GDM1 (cell line): ENCODE data around the gene SRPK3.

Source experiments
- DNase-seq: peaks from one replicate; lab custom pipeline; 2025; lab: John Stamatoyannopoulos, UW

SRPK3 gene

DNA sequence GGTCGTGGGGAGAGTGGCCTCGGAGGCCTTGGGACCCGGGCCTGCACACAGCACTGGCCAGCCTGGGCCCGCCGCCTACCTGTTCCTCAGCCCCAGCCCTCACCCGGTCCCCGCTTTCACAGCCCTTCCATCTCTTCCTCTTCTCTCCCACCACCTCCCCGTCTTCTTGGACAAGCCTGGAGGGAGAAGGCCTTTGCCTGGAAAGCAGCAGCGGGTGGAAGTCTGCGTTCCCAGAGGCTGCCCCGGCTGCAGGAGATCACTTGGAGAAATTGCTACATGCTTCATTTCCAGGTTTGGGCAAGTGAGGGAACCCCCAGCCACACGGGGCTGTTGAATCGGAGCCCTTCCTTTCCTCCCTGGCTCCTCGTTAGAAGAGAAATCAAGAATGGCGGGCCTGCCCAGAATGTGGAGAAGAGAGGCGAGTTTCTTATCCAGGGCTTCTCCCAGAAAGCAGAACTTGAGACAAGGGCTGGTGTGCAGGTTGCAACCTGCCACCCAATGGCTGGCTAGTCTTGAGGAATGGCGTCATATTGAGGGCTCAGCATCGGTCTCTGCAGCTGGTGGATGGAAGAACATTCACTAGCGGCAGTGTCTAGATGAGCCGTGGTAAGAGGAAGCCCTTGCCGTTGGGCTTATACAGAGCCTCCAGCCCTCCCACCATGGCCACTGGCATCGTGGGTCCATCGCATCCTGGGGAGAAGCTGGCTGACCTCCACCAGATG is 50.7 kb downstream of the SRPK3 start:
- DNase-seq = no peak

DNA sequence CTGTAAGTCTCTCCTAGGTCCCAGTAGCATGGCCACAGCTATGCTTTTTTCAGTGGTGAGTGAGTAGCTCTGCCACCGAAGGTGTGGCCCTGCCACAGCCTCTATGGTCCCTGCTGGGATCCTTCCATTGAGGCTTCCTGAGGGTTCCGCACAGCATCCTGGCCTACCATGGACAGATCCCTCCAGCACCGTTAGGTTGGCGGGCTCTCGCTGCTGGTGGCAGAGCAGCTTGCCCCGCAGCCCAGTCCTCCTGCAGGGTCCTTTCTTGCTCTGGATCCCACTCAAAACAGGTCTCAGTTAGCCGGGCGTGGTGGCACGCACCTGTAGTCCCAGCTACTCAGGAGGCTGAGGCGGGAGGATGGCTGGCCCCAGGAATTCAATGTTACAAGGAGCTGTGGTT is 51.9 kb downstream of the SRPK3 start:
- DNase-seq = no peak
